Activated CD8-positive, alpha-beta memory T cell treated with anti-CD3 and anti-CD28 coated beads for 4 hours (primary cell): ENCODE data around the gene DDI1.

ENCODE experiments used
- DNase-seq, 2 donors: peaks; one replicate each; pipeline ENCODE4 v3.0.0-alpha.2; 2020; ENCODE audit warnings: low read depth in 2 of 2

Gene DDI1

DNA sequence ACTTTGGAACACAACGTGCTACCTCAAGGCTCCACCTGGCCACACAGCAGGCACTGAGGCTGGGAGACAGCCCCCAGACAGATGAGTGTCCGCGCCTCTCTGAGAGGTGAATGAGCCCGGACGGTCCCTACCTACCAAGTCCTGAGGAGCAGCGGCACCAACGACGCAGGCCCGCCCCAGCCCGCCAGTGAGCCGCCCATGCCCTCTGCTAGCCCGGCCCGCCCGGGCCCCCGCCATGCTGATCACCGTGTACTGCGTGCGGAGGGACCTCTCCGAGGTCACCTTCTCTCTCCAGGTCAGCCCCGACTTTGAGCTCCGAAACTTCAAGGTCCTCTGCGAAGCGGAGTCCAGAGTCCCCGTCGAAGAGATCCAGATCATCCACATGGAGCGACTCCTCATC lies at the start of gene DDI1:
DDI1 (plus strand) TSS at position 53 of the 400 bp plus-strand sequence; CDS start at position 236, 183 bp downstream.
- DNase-seq = no peak

DNA sequence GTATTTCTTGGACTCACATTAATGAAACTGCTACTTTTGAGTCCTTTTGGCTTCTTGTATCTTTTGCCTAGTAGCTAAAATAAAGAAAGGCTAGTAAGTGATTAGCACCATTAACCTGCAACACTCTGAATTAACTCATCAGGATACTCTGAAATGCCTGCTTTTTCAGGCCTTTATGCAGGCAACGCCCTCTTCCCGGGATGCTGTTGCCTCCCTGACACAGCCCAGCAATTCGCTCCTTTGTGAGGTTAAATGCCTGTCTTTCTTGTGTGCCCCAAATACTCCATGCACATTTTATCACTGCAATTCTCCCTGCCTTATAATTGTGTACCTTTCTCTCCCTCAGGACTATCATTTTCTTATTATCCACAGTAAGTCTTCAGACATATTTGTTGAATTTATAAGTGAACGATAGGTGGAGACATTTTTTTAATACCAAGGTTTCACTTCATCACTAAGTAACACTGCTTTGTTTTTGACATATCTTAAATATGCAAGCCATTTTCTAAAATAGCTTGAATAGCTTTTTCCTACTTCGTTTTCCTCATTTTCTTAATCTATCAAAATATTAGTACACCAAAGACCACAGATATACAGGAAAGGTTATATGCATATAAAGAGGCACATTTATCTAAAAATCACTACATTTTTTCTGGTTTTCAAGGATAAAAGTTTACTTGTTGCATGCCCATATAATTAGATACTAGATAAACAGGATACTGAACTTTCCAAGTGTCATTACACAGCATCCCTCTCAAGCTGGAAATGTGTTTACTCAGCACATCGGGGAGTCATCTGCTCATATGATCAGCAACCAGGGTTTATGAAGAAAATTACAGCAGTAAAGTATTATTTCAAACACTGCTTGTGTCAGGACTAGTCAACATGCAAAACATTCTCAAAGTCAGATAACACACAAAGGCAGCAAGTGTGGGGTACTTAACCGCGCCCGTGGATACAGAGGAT lies 48.5 kb upstream of the DDI1 start:
- no peak for DNase-seq

DNA sequence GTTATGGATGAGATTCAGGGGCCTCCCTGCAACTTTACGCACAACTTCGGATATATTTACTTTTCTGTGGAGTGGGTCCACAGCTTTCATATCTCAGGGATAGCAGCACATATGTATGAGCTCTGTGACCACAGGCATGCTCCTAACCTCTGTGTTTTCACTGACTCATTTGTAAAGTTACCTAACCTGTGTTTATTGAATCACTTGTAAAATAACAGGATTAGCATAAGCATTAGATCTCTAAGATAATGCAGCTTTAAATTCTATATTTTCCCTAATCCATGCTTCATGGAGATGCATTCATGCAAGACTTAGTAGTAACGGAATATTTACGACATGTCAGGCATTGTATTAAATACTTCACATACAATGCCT lies 47.9 kb upstream of the DDI1 start:
- DNase-seq = no peak

- DNase-seq = no peak
These were observed 42.9 kb upstream of the DDI1 start for GRCh38 chr11:103993507-103993906.

DNA sequence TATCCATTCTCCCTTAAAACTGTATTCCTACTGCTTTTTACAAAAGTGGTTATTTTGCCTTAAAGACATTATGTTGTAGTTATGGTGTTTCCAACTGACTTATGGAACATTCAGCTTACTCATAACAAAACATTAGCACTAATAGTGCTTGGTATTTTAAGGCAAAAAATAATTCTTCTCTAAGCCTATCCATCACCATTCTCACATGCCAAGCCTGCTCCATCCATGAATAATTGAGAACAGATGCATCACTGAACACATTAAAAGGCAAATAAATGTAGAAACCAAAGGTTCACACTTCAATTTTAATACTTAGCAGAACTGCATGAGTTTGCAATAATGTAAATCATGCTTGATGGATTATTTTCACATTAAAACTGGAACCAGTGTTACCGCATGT lies 42.3 kb upstream of the DDI1 start:
- DNase-seq = no peak

GRCh38 chr11:103994518-103994917 lies 41.9 kb upstream of the DDI1 start:
- no peak for DNase-seq

DNA sequence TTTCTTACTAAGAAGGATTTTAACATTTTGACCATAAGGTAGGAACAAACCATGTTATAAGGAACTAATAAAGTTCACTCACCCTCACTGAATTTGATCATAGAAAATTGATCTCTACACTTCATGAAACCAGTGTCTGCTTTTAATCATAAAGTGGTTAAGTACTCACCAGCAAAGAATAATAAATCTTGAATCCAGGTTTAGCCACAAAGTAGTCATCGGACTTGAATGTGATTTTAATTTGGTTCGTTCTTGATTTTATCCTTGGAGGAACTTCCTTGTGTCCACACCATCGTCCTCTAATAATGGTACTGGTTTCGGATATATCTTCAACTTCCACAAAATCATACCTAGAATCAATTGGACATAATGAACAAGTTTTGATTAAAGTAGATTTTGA lies 40.5 kb upstream of the DDI1 start:
- no peak for DNase-seq

DNA sequence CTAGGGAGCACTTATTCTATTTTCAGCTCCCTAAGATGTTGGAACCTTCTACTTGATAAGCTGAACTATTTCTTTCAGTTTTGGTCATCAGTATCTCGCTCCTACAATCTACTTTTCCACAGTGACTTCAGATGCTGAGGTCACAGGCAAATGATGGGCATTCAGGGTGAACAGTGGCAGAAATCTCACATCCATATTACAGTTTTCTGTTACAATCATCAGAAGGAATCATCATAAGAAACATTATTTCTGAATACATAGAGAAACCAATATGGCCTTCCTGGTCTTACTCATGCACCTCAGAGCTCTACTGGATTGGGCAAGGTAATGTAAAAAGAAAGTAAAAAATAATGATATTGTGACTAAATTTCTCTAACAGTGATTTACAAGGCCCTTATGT lies 39.4 kb upstream of the DDI1 start:
- no peak for DNase-seq

DNA sequence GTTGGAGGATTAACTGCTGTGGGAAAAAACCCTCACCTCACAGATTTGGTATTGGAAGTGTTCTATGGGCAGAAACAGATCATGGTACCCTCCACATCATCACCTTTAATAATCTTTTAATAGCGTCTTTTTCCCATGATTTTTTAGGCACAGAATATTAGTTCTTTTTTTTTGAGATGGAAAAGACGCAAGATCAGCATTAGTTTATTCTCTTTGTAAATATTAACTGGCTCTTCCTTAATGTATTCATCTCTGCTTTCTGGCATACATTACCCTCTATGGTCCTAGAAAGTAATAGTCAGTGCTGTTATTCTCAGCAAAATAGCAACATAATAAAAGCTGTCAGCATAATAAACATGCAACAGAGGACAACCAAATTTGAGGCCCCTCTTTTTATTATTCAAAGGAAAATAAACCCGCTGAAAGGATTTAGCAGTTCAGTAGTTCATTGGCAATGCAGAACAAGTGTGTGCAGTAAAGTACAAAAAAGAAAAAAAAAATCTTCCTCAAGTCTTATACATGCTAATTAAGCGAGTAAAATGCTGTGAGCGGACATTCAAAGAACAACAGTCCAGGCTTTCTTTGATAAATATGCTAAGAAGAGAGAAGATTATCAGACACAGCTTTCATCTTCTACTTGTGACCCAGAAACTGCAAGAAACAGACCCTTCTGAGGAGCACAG lies 37.5 kb upstream of the DDI1 start:
- DNase-seq = no peak

DNA sequence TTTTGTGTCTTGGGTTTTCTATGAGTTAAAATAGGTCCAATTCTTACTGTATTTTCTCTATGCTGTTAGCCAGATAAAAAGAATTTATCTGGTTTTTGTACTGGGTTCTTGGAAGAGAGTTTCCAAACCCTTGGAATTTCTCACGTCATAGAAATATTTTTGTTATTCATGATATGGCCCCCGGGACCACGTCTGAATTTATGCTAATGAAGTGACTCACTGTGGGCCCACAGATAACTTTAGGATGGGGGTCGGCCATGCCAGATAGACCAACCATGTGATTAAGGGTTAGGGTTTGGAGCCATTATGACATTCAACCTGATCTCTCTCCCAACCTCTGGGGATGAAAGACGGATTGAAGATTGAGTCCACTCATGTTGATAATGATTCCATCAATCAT lies 35.6 kb upstream of the DDI1 start:
- DNase-seq = no peak

DNA sequence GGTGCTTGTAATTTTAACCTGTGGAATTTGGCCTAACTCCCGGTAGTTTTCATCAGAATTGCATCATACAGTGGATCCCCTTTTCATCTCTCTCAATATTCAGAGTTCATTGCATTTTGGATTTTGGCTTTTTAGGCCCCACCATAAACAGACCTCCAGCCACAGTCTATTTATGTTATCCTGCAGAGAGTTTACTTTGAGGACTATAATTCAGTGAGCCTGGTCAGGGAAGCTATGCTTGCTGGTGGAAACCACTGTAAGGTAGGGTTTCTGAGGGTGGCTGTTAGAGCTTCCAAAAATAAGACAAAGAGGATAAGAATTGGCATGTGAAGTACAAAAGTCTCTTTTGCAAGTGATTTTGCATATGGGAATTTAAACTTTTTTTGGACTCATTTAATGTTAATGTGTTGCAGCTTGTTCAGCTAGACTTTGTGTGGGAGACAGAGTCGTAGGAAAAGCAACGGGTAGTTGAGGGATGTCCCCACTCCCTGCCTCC lies 34.8 kb upstream of the DDI1 start:
- no peak for DNase-seq

GRCh38 chr11:104003491-104003890 lies 32.9 kb upstream of the DDI1 start:
- DNase-seq = no peak

- DNase-seq = no peak
These were observed 31.1 kb upstream of the DDI1 start for GRCh38 chr11:104005234-104005855.

- no peak for DNase-seq
These were observed 26.7 kb upstream of the DDI1 start for GRCh38 chr11:104009744-104010143.

DNA sequence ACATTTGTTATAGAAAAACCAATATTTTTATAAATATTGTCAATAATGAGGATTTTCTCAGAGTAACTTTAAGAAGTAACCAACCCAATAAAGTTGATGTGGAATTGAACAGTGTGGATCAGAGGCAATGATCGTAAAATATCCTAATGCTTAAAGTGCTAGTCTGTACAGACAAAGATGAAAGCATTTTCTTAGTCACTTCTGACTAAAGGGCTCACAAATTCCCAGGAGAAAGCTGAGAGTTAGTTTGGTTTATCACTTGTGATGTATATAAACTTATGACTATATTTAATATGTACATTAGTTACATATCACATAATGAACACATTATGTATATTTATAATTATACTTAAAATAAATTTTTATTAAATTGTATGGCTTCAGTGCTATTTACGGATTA lies 25.4 kb upstream of the DDI1 start:
- DNase-seq = no peak

- no peak for DNase-seq
These were observed 20.6 kb upstream of the DDI1 start for GRCh38 chr11:104015649-104016415.

GRCh38 chr11:104024572-104024971 lies 11.9 kb upstream of the DDI1 start:
- no peak for DNase-seq

DNA sequence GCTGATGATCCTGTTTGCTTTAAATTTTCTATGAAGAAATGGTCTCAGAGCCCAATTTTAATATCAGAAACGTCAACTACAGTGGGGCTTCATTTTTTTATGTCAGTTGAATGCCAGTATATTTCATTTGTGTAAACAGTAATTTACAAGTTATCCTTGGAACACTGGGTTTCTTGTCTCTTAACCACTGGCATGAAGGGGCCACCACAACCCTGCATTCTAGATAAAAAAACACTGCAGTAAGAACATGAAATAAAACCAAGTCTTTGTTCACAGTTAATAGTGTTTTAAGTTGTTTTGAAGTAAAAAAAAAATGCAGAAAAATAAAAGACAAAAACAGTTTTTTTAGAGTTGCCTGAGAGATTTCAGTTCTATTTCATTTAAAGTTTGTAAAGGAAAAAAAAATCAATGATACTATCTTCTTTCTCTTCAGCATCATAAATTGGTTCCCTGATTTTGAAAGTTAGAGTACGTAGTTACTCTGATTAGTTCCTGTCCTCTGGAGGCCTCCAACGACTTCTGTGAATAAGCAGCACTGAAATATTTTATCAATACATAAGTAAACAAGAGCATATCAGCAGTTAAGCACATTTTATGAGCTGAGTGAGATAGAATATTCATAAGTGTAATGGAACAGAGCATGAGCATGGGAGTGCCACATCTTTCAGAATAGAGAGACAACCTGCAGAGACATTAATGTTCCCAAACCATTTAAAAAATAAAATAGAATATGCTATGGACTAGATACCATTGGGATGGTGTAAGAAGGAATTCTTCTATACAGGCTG lies 7.8 kb upstream of the DDI1 start:
- DNase-seq = no peak

DNA sequence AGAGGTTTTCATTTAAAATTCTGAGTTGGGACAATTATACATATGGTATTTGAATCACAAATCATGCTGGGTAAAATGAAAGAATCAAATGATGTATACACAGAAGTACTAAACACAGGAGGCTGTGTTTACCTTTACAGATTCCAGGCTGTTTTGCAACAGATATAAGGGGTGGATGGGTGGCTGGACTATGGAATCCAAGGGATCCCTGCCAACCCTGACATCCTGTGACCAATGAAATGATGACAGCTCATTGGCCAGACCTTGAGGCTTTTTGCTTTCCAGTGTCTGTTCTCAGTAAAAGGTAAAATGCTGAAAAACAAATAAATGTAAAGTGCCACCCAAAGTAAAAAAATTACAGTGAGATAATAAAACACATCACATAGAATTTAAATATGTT lies 3.3 kb upstream of the DDI1 start:
- no peak for DNase-seq

- DNase-seq = no peak
These were observed 2.9 kb upstream of the DDI1 start for GRCh38 chr11:104033561-104033960.

DNA sequence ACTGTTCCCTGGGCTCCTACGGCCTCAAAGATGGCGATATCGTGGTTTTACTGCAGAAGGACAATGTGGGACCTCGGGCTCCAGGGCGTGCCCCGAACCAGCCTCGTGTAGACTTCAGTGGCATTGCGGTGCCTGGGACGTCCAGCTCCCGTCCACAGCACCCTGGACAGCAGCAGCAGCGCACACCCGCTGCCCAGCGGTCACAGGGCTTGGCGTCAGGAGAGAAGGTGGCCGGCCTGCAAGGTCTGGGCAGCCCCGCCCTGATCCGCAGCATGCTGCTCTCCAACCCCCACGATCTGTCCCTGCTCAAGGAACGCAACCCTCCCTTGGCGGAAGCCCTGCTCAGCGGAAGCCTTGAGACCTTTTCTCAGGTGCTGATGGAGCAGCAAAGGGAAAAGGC lies 555 bp downstream of the DDI1 start:
- DNase-seq = no peak
